ENCODE measurements around the gene SOS2.
A peak's percentile ranks its signal among the peaks of the same experiment; 100 is the strongest.
"Not testable (repeated sequence)": the region's sequence is repeated elsewhere in the genome, so short reads cannot be mapped to it uniquely, and the experiment has no call there.

Gene SOS2

DNA sequence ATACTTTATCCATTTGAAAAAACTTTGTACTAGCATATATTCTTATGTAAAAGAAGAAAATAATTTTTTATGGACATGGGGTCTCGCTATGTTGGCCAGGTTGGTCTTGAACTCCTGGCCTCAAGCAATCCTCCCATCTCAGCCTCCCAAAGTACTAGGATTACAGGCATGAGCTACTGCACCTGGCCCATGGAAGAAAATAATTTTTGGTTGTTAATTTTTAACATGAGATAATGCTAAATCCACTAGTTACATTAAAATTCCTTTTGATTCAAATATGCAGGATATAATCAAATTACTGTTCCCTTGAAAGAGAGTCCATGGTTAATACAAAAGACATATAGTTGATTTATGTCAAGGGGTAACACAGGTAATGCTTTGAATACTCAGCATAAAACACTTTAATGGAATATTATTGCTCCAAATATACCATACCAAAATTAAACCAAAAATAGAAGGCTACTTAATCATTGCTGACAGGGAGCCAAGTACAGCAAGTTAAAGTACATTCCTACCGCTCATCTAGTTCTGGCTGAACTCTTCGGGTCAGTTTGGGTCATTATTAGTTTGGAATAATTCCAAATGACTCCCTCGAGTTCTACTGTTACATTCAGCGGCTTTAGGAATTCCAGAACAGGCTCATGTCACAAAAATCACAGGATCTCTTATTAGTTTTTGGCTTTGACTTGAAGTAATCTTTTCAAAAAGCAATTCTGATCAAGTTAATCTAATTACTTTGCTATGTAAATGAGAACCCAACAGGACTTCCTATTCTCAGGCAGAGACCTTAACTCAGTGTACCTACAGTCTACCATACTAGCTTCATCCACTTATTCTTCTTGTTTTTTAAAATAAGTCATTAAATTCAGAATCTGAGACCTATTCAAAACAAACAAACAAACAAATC is 6.1 kb downstream of the SOS2 start:
- DNase-seq: no peak

DNA sequence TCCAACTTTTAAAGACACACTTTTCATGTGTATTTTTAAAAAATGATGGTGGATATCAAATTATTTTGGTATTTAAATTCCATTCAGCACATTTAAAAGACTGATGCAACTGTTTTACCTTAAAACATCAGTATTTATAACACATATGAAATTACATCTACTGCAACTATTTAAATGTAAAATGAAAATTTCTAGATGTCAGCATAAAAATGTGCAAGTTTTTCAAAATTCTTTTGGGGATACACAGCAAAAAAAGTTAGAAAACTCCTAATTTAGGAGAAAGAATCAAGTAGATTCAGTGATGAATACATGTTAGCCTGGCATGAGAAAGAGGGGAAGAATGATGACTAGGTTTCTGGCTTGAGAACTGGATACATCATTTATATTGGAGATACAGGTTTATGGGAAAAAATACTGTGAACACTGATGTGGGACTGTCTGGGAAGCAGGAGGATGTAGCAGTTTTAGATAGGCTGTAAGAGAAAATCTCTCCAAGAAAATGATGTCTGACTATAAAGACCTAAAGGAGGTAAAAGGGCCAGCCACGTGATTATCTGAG is 9.2 kb downstream of the SOS2 start:
- no peak for DNase-seq

DNA sequence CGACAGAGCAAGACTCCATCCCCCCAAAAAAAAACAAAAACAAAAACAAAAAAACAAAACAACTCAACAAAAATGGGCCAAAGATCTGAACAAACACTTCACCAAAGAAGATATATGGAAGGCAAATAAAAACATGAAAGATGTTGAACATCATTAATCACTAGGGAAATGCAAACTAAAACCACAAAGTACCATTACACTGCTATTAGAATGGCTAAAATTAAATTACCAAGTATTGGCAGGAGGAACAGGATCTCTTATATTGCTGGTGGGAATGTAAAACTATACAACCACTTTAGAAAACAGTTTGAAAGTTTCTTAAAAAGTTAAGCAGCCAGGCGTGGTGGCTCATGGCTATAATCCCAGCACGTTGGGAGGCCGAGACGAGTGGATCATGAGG is 12.9 kb downstream of the SOS2 start:
- DNase-seq: no peak

DNA sequence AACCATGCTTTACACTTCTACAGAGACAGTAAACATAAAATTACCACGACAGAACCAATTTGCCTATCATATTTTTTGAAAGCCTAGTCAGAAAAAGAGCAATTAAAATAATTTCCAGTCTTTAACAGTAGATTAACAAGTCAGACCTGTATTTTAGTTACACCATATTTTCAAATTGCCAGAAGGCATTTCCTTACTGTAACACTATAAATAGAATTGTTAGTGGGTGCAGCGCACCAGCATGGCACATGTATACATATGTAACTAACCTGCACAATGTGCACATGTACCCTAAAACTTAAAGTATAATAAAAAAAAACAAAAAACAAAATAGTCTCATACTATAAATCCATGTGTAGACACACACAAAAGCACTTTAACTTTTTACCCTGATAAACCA is 16.0 kb downstream of the SOS2 start:
- DNase-seq: no peak

DNA sequence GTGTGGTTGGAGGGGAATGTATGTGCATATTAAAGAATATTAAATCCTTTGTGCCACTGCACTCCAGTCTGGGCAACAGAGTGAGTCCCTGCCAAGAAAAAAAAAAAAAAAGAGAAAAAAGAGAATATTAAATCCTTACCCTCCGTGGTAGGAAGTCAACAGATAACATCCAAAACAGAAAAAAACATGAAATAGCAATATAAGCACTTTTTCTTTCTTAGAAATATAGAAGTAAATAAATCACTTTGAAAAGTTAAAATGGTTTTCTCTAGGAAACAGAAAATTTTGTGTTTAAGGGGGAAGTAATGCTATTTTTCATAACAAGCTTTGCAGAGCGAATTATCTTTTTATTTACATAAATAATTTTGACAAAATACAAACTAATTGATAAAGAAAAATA is 17.6 kb downstream of the SOS2 start:
- no peak for DNase-seq

DNA sequence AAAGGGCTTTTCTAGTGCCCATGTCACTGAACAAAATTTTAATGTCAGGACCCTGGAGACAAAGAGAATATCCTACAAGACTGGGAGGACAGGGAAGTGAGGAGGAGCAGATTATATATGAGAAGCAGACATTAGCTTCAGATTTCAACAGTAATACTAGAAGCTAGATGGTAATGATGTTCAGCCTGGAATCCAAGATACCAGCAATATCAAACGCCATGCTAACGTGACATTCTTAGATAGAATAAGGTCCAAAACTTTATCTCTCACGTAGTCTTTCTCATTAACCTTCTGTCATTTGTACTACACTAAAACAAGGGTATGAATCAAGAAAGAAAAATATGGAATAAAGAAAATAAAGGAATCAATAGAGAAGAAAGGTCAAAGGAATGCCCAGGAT is 18.7 kb downstream of the SOS2 start:
- DNase-seq: no peak

DNA sequence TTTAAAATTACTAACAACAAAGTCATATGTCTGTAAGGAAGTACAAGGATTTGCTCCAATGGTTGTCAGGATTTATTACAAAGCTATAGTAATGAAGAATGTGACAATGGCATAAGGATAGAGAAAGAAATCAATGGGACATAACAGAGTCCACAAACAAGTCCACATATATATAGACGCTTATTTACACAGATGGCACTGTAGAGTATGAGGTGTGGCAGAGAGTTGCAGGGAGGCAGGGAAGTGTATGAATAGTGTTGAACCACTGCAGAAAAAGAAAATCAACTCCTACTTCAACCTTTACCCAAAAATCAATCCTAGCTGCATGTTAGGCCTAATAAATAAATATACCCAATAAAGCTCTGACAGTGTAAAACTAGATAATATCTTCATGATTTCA is 21.3 kb downstream of the SOS2 start:
- DNase-seq: no peak

DNA sequence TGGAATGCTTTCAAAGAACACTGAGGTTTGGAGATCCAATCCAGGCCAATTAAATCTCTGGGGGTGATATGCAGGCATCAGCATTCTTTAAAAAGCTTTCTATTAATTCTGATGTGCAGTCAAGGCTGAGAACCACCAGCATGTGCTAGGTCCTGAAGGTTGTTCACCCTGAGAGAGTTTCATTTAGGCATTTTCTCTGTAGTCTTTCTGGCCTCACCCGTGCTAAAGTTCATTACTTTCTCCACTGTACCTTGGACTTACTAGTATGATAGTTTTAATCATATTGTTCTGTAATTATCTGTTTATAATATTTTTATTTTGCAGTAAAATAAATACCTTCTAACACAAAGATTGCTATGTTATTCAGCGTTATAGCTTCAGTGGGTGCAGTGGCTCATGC is 32.9 kb downstream of the SOS2 start:
- DNase-seq: no peak

DNA sequence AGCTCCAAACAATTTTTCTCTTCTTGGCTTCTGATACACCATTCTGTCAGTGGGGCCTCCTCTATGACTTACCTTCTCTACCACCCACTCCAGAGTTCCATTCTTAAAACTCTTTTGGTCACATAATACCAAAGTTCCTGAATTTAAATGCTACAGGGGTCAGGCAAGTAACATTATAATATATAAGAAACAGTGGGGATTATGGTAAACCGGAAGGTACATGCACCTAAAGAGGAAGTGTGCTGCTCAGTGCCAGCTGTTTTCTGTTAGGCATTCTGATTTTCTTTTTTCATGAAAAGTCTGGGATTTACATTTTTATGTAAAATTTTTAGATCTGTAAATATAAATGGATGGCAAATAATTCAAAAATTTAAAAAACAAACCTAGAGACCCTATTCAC is 39.9 kb downstream of the SOS2 start:
- DNase-seq: no peak

DNA sequence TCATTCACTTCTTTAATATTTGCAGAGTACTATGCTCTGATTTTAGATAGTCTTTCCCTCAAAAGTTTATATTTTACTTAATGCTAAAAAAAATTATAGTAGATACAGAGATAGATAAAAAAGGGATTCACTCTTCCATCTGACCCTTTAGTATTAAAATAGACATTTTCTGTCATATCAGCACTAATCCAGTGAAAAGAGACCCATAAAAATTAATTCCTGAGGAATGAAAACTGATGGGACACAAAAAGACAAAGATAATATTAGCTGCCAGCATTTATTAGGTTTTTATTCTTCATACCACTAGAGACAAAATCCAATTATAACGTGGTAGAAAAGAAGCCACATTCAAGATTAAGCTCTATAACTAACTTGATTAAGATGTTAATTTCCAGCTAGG is 45.3 kb downstream of the SOS2 start:
- DNase-seq: no peak

DNA sequence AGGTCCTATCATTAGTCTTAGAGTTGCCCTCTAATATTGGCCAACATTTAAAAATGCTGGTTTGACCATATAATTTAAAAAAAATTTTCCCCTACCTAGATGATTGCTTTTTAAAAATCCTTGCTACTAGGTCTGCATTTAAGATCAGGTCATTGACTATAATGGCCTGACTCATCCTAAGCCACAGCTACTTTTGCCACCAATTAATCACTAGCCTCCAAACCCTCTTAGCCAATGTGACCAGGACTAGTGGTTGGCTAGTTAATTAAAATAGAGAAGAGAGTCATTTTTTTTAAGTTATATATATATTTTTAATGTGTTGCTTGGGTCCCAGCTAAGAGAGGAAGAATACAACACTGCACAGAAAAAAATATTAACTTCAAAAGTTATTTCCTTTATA is 57.5 kb downstream of the SOS2 start:
- no peak for DNase-seq

DNA sequence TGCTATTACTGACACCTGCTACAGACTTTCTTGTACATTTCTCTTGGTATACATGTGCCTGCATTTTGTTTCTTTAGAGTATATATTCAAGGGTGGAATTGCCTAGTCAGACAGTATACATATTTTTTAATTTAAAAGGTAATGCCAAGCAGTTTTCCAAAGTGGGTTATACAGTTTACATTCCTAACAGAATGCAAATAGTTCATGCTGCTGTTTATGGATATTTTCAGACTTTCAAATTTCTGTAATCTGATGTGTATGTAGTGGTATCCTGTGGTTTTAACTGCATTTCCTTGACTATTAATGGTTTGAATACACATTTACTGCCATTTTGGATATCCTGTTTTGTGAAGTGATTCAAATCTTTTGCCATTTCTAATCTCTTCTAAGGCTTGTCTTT is 59.5 kb downstream of the SOS2 start:
- DNase-seq: no peak

DNA sequence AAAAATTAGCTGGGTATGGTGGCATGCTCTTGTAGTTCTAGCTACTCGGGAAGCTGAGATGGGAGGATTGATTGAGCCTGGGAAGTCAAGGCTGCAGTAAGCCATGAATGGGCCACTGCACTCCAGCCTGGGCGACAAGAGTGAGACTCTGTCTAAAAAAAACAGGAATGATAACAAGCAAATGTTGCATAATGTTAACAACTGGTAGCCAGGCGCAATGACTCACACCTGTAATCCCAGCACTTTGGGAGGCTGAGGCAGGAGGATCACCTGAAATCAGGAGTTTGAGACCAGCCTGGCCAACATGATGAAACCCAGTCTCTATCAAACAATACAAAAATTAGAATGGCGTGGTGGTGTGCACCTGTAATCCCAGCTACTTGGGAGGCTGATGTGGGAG is 64.0 kb downstream of the SOS2 start:
- not testable (repeated sequence) for DNase-seq

DNA sequence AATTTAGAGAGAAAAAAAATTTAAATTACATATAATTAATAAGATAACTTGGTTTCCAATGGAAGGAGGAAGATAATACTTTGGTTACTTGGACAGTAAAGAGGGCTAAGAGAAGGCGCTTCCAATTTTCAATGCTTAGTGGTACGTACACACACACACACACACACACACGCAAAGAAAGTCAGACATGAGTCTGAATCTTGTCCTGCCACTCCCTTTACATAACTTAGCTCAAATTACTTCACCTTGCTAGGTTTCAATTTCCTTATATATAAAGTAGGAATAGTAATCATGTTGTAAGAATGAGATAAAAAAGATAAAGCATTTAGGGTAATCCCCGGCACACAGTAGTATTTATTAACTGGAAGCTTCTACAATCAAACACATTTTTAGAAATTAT is 75.3 kb downstream of the SOS2 start:
- no peak for DNase-seq

DNA sequence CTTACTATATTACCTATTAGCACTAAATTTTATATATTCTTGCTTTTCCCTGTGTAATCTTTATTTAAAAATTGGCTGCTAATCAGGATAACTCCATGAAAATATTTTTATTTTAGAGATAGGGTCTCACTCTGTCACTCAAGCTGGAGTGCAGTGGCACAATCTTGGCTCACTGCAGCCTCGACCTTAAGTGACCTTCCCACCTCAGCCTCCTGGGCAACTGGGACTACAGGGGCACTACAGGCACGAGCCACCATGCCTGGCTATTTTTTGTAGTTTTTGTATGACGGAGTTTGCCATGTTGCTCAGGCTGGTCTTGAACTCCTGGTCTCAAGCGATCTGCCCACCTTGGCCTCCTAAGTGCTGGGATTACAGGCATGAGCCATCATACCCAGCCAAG is 82.6 kb downstream of the SOS2 start:
- DNase-seq: no peak

DNA sequence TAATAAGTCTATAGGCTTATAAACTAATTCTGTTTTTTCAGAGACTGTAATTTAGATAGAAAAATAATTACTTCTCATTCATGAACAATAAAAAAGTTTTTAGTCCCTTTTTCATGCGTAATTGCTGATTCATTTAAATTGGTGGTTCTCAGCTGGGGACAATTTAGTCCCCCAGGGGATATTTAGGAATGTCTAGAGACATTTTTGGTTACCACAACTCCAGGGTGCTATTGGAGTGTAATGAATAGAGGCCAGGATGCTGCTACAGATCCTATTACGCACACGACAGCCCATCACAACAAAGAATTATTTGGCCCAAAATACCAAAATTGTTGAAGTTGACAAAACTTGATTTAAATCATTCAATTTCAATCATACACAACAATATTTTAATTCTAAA is 92.2 kb downstream of the SOS2 start:
- no peak for DNase-seq

DNA sequence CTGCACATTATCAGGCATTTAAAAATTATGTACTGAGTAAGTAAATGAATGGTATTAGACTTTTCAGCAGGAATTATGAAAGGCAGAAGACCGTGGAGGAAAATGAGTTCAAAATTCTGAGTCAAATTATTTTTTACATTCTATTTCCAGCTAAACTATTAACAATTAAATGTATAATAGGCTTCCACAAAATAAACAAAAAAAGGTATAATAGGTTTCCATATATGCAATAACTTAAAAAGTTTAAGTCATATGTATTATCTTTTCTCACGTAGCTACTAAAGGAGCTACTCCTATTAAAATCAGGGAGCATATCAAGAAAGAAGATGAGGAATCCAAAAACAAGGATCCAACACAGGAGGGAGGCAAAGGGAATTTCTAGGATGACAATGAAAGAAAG is 103.6 kb downstream of the SOS2 start:
- DNase-seq: no peak

DNA sequence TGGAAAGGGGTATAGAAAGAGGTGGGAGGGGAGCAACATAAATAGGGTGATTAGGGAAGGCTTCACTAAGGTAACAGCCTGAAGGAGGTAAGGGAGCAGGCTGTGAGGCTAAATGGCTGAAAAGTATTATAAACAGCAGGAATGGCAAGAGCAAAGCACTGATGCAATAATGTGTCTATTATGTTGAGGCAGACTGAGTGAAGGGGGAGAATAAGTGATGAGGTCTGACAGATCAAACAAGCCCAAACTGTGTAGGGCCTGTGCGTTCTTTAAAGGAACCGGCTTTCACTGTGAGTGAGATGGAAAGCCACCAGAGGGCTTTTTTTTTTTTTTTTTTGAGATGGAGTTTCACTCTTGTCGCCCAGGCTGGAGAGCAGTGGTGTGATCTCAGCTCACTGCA is 108.3 kb downstream of the SOS2 start:
- no peak for DNase-seq

DNA sequence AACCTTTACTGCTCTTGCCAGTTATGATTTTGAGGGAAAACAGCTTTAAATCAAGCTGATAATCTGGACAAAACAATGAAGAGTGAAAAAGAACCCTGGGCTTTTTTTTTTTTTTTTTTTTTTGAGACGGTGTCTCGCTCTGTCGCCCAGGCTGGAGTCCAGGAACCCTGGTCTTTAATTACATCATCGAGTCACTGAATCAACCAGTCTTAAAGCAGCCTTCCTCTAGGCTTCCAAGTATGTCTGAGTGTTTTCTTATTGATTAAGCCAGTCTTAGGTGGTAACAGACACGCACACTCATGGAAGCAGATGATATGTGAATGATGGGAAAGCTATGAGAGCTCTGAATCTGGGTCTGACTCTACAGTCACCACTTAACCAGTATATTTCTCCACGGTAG is 109.1 kb downstream of the SOS2 start:
- no peak for DNase-seq

DNA sequence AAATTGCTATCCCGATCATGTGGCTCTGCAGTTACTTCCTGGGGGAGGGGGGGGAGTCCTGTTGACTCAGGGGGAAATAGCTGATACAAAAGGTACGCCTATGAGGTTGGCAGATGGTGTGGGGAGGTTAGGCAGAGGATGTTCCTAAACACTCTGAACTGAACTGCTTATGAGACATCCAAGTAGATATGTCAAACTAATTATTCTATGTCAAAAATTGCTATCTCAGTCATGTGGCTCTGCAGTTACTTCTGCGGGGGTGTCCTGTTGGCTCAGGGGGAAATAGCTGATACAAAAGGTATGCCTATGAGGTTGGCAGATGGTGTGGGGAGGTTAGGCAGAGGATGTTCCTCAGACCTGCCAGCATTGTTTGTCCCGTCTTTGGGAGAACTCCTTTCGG is 109.9 kb downstream of the SOS2 start:
- no peak for DNase-seq

DNA sequence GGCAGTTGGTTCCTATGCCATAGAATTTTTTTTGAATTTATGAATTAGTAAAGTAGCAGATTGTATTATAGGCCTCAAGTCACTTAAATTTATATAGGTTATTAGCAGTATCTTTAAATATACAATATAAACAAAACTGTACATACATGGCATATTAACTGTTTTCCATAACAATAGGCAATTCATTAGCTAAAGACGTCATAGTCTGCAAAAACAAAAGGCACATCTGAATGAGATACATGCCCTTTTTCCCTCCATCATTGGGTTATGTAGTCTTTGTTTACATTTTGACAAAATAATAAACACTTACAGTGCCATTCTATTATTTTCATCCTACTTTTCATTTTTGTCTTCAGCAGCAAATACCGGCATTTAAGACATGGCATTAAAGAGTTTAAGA is 113.9 kb downstream of the SOS2 start:
- DNase-seq: no peak

DNA sequence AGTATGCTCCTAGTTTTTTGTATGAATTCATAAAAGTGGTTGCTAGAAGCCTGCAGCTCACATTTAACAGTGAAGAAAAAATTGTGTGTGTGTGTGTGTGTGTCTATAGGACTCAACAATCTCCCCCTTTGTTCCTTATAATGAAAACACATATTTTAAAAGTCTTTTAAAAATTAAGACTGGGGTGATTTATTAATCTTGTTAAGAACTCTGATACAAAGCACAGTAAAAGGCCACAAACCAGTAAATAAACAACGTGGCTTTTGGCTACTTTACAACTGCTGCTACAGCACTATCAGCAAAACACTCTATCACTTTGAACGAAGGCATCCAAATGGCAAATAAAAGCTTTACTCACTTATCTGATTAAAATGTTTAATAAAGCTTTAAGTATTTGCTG is 114.4 kb downstream of the SOS2 start:
- no peak for DNase-seq

DNA sequence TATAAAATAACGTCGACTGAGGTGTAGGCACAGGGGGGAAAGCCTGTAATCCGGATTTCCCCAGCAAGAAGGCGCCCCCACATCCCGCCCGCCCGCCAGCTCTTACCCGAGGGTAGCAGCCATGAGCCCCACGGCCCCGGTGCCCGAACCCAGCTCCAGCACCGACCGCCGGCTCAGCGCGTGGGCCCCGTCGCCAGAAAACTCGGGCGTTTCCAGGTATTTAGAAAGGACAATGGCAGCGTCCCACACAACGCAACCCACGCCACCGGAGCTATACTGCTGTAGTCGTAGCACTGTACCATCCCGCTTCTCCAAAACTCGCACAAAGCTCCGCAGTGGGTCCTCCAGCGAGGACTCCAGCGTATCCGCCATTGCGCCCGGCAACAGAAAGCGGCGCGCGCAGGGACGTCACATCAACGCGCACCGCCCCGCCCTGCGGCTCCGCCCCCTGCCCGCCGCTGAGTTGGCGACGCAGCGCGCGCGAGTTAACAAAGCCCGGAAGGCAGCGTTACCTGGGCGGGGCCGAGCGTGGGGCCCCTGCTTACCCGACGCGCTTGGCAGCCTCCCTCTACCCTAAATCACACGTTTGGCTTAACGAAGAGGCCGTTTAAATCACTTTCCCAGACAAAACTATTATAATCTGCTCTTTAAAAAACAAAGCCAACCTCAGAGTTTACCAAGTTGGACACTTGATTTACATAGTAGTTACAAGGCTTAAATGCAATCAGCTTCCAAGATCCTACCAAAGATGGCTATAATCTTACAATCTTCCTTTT is 115.0 kb downstream of the SOS2 start, which contains the start of gene VCPKMT:
Gene VCPKMT (minus strand): TSS at position 392 of the 776 bp plus-strand sequence. CDS start 20 bp downstream, at position 372.
- peak; percentile 89 to 96 for DNase-seq

Data from inflammatory macrophage treated with lipopolysaccharide for 1 hour (primary cell).